ENCODE results near the gene ADSL.
"Not testable (repeated sequence)": the region's sequence is repeated elsewhere in the genome, so short reads cannot be mapped to it uniquely, and the experiment has no call there.

Gene ADSL

DNA sequence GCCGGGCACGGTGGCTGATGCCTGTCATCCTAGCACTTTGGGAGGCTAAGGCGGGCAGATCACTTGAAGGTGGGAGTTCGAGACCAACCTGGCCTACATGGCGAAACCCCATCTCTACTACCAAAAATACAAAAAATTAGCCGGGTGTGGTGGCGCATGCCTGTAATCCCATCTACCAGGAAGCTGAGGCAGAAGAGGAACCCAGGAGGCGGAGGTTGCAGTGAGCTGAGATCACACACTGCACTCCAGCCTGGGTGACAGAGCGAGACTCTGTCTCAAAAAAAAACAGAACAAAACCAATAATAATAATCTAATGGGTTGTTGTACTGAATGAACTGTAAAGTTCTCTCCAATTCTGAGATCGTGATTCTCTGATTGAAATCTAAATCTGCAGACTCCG is 32.1 kb downstream of the ADSL start:
- peaks cover 47% of the 10 kb centered on the region for H3K4me1 Mint-ChIP-seq
- H3K9me3 Mint-ChIP-seq, H3K27ac Mint-ChIP-seq, H3K4me3 Mint-ChIP-seq, H3K36me3 Mint-ChIP-seq, H3K27me3 Mint-ChIP-seq: not testable (repeated sequence)

DNA sequence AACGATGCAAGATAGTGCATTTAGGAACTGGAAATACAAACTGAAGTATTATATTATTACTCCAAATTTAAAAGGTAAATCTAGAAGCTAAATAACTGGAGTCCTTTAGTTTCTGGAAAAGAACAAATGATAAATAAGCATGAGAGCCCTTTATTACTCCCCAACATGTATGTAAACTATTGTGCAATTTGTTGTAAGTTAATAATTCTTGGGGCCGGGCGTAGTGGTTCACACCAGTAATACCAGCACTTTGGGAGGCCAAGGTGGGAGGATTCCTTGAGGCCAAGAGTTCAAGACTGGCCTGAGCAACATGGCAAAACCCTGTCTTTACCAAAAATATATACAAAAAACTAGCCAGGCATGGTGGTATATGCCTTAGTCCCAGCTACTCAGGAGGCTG is 35.2 kb downstream of the ADSL start:
- Mint-ChIP-seq H3K27me3 (no peaks in the 10 kb centered on the region), H3K27ac (no peak overlapping the region), H3K9me3 (no peaks in the 10 kb centered on the region), H3K36me3 (peaks cover 3% of the 10 kb centered on the region), H3K4me3 (no peak overlapping the region), H3K4me1 (peaks cover 54% of the 10 kb centered on the region)

DNA sequence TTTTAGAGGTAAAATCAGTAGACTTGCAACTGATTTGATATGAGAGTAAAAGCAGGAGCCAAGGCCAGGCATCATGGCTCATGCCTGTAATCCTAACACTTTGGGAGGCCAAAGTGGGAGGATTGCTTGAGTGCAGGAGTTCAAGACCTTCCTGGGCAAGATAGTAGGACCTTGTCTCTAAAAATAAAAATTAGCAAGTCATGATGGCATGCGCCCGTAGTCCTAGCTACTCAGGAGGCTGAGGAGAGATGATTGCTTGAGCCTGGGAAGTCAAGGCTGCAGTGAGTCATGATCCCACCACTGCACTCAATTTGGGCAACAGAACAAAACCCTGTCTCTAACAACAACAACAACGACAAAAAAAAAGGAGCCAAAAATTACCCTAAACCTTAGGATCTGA is 37.6 kb downstream of the ADSL start:
- Mint-ChIP-seq H3K36me3 (peaks cover 10% of the 10 kb centered on the region), H3K27ac (peak overlapping the region; percentile 95), H3K4me3 (no peak overlapping the region), H3K4me1 (peaks cover 72% of the 10 kb centered on the region), H3K9me3 (no peaks in the 10 kb centered on the region), H3K27me3 (no peaks in the 10 kb centered on the region)

DNA sequence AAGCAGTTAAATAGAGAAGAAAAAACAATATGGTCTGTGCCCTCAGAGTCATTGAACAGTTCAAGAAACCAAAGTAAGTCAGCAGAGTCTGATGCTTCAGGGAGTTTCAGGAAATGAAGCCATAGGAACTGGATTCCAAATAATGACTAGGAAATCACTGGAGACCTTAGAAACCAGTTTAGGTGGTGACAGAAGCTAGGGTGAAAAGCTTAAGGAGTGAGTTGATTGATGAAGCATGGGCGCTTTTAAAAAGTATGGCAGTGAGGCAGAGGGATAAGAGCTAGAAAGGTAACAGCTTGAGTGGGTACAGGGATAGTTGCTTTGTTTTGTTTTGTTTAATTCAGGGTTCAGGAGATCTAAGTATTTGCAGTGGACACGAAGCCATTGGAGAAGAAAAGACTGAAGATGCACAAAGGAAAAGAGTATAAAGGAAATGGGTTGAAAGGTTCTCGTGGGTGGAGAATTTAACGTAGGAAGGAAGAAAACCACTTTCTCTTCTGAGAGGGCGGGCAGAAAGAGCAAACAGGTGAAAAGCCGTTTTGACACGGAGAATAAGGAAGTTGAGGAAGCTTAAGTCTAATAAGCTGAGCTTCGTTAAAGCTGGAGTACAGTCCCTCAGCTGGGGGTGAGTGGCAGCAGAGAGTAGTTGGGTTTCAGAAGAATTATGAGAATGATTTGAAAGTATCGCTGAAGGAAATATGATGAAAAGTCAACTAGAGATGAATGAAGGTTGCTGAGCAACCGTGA is 38.9 kb downstream of the ADSL start:
- H3K36me3 Mint-ChIP-seq: peaks cover 11% of the 10 kb centered on the region
- peak overlapping the region; percentile 90 for H3K4me3 Mint-ChIP-seq
- H3K27me3 Mint-ChIP-seq: no peaks in the 10 kb centered on the region
- H3K9me3 Mint-ChIP-seq: no peaks in the 10 kb centered on the region
- peaks cover 69% of the 10 kb centered on the region for H3K4me1 Mint-ChIP-seq
- peak overlapping the region; percentile 98 for H3K27ac Mint-ChIP-seq

DNA sequence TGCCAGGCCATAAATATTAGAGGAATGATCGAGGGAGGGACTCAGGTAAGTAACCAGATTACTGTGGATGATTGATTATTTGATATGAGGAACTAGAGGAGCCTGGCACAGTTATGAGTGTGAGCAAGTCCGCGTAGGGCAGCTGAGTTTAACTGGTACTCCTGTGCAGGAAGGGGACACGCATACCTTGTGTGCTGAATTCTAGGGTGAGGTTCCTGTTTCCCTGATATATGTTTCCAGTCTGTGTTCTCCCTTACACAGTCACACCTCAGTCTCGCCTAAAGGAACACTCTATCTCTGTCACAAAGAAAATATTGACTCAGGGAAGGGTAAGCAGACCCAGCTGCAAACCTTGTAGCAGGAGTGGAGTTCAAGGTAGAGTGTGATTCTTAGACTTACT is 41.4 kb downstream of the ADSL start:
- Mint-ChIP-seq H3K27ac (peak overlapping the region; percentile 43), H3K4me1 (peaks cover 80% of the 10 kb centered on the region), H3K9me3 (no peaks in the 10 kb centered on the region), H3K36me3 (peaks cover 11% of the 10 kb centered on the region), H3K27me3 (no peaks in the 10 kb centered on the region), H3K4me3 (no peak overlapping the region)

DNA sequence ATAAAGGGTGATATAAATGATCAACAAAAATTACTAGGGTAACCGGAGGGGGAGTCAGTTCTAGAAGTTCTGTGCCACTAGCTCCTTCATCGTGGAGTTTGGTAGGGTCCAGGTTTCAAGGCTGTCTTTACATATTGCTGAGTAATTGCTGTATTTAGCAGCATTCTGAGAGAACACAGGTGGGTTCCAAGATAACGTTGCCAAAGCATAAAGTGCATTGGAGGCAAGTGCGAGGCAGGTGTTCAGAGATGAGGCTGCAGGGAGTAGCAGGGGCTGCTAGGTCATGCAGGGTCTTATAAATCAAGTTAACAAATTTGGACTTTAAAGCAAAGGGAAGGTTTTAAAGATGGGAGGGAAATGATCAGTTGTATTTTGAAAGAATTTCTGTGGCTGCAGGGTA is 41.9 kb downstream of the ADSL start:
- H3K4me3 Mint-ChIP-seq: no peak overlapping the region
- peaks cover 80% of the 10 kb centered on the region for H3K4me1 Mint-ChIP-seq
- H3K27me3 Mint-ChIP-seq: no peaks in the 10 kb centered on the region
- H3K9me3 Mint-ChIP-seq: no peaks in the 10 kb centered on the region
- peaks cover 11% of the 10 kb centered on the region for H3K36me3 Mint-ChIP-seq
- peak overlapping the region; percentile 26 for H3K27ac Mint-ChIP-seq

DNA sequence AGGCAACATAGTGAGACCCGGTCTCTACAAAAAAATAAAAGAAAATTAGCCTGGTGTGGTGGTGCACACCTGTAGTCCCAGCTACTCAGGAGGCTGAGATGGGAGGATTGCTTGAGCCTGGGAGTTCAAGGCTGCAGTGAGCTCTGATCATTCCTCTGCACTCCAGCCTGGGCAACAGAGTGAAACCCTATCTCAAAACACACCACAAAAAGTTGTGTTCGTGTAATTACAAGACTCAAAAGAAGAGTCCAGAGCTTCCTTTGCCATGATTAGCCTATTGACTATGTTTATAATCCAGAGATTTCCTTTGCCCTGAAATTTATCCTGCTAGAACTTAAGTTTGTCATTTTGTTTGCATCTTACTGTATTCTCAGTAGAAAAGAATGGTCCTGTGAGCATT is 45.1 kb downstream of the ADSL start:
- peaks cover 82% of the 10 kb centered on the region for H3K4me1 Mint-ChIP-seq
- H3K27ac Mint-ChIP-seq: no peak overlapping the region
- no peak overlapping the region for H3K4me3 Mint-ChIP-seq
- no peaks in the 10 kb centered on the region for H3K9me3 Mint-ChIP-seq
- H3K36me3 Mint-ChIP-seq: peaks cover 13% of the 10 kb centered on the region
- no peaks in the 10 kb centered on the region for H3K27me3 Mint-ChIP-seq

DNA sequence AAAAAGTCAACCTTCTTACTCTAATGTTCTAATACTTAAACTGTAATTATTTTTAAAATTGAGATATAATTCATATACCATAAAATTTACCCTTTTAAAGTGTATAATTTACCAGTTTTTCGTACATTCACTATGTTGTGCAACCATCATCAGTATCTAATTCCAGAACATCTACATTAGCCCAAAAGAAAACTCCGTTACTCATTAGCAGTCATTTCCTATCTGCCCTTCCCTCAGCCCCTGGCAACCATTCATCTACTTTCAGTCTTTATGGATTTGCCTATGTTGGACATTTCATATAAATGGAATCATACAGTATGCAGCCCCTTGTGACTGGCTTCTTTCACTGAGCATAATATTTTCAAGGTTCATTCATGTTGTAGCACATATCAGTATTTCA is 46.3 kb downstream of the ADSL start:
- H3K36me3 Mint-ChIP-seq: peaks cover 13% of the 10 kb centered on the region
- no peaks in the 10 kb centered on the region for H3K9me3 Mint-ChIP-seq
- no peaks in the 10 kb centered on the region for H3K27me3 Mint-ChIP-seq
- peak overlapping the region; percentile 57 for H3K27ac Mint-ChIP-seq
- no peak overlapping the region for H3K4me3 Mint-ChIP-seq
- peaks cover 82% of the 10 kb centered on the region for H3K4me1 Mint-ChIP-seq

DNA sequence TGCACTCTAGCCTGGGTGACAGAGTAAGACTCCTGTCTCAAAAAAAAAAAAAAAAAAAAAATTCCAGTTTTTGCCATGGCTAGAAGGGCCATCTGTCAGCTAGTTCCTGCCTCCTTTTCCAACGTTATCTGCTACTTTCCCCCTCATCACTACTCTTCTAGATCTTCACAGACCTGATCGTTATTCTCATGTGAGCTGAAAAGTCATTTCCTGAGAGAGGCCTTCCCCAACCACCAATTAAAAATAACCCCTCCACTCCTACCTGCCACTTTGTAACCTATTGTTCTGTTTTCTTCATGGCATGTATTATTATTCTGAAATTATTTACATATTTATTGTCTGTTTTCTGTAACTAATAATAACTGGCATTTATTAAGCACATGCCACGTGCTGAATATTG is 48.3 kb downstream of the ADSL start:
- Mint-ChIP-seq H3K27ac (peak overlapping the region; percentile 75), H3K4me3 (no peak overlapping the region)

DNA sequence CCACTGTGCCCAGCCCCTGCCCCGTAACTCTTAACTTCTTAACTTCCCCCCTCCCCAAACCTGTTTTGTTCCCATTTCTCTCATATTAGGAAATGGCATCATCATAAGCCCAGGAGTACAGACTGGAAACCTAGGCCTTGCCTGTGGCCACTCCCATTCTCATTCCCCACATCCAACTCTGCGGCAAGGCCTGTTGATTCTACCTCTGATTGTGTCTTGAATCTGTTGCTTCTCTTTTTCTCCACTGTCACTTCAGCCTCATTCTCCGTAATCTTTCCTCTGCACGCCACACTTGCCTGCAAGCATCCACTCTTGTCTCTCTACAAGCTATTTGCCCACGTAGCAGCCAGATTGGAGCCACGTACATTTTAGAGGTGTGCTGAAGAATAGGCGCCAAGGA is 49.3 kb downstream of the ADSL start:
- H3K4me3 Mint-ChIP-seq: no peak overlapping the region
- H3K27ac Mint-ChIP-seq: peak overlapping the region; percentile 63

More for the DNA sequence above, 48.3 kb downstream of the ADSL start:
- no peaks in the 10 kb centered on the region for H3K27me3 Mint-ChIP-seq
- H3K4me1 Mint-ChIP-seq: peaks cover 83% of the 10 kb centered on the region
- peaks cover 5% of the 10 kb centered on the region for H3K36me3 Mint-ChIP-seq
- no peaks in the 10 kb centered on the region for H3K9me3 Mint-ChIP-seq

DNA sequence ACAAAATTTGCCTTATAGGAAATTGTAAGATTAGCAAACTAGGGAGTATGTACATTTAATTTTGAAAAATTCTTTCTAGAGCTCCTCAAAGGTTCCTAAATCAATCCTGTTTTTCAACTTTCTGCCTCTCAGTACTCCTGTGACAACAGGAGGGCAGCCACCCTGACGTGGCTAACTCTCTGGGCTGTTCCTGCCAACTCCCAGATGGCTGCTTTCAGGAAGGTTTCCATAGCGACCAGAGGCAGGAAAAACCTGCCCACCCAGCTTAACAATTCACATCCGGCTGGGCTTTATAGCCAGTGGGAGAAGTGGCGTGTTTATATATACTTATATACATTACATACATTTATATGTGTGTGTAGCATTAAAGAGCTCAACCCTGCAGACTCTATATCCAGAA is 50.6 kb downstream of the ADSL start:
- no peaks in the 10 kb centered on the region for H3K27me3 Mint-ChIP-seq
- H3K27ac Mint-ChIP-seq: peak overlapping the region; percentile 2
- H3K4me1 Mint-ChIP-seq: peaks cover 91% of the 10 kb centered on the region
- peaks cover 7% of the 10 kb centered on the region for H3K36me3 Mint-ChIP-seq
- no peak overlapping the region for H3K4me3 Mint-ChIP-seq
- H3K9me3 Mint-ChIP-seq: no peaks in the 10 kb centered on the region

More for the DNA sequence above, 49.3 kb downstream of the ADSL start:
- peaks cover 87% of the 10 kb centered on the region for H3K4me1 Mint-ChIP-seq
- peaks cover 5% of the 10 kb centered on the region for H3K36me3 Mint-ChIP-seq
- H3K27me3 Mint-ChIP-seq: no peaks in the 10 kb centered on the region
- no peaks in the 10 kb centered on the region for H3K9me3 Mint-ChIP-seq

DNA sequence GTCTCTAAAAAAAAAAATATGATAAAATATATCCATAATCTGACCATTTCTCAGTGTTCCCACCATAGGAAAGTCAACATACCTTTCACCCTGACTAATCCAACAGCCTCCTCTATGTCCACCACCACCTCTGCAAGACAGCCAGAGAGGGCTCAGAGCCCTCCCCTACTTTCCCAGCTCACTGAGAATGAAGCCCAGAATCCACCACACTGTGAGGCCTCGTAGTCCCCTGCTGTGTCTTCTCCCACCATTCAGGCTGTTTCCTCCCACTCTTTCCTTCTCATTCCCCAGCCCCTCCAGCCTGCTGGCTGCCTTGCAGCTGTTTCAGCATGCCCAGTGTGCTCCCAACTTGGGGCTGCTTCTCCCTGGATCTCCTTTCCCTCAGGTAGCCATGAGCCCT is 51.1 kb downstream of the ADSL start:
- H3K27ac Mint-ChIP-seq: peak overlapping the region; percentile 66
- H3K27me3 Mint-ChIP-seq: no peaks in the 10 kb centered on the region
- H3K4me3 Mint-ChIP-seq: no peak overlapping the region
- peaks cover 91% of the 10 kb centered on the region for H3K4me1 Mint-ChIP-seq
- no peaks in the 10 kb centered on the region for H3K9me3 Mint-ChIP-seq
- peaks cover 10% of the 10 kb centered on the region for H3K36me3 Mint-ChIP-seq

DNA sequence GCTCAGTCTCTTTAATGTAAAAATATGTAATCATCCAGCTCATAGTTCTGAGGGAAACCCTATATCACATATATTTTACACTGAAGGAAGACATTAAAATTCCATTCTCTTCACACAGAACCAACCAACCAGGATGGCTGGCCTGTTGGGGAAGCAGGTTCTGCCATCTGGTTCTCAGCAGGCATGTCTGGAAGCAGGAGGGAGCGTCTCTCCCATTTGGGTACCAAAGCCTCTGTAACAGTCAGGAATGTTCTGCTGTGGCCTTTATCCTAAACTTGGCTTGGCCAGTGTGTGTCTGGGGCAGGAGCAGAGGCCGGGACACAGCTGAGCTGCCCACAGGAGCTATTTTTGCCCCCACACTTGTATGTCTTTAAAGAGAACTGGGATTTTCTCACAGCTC is 53.3 kb downstream of the ADSL start:
- Mint-ChIP-seq H3K27me3 (no peaks in the 10 kb centered on the region), H3K9me3 (no peaks in the 10 kb centered on the region), H3K36me3 (peaks cover 14% of the 10 kb centered on the region), H3K4me3 (peak overlapping the region; percentile 73), H3K27ac (peak overlapping the region; percentile 72), H3K4me1 (peaks cover 85% of the 10 kb centered on the region)

DNA sequence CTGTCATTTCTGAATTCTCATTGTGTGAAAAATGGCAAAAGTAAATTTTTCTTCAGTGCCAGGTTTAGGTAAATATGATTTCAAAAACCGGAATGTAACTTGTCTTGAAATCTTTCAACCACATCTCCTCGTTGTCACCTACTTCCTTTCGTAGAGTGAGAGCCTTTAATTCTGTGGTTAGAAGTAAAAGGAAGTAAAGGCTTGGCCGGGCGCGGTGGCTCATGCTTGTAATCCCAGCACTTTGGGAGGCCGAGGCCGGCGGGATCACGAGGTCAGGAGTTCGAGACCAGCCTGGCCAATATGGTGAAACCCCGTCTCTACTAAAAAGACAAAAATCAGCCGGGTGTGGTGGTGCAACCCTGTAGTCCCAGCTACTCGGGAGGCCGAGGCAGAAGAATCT is 53.9 kb downstream of the ADSL start:
- H3K36me3 Mint-ChIP-seq: peaks cover 13% of the 10 kb centered on the region
- H3K4me3 Mint-ChIP-seq: peak overlapping the region; percentile 73
- no peaks in the 10 kb centered on the region for H3K27me3 Mint-ChIP-seq
- peaks cover 80% of the 10 kb centered on the region for H3K4me1 Mint-ChIP-seq
- H3K9me3 Mint-ChIP-seq: no peaks in the 10 kb centered on the region
- H3K27ac Mint-ChIP-seq: peak overlapping the region; percentile 72

DNA sequence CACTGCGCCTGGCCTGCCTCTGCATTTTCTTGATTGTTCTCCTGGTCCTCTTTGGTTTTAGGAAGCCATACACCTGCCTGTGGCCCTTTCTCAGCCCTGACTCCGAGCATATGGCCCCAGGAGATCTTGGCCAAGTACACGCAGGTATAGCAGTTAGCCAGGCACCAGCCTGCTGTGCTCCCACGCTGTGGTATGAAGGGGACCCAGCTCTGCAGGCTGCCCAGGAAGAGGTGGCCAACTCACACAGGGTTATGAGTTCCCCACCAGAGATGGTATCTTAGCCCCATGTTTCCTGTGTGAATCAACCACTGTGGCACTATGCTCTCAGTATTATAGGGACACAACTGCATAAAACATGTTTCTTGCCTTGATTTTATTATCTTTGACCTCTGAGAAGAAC is 55.2 kb downstream of the ADSL start:
- Mint-ChIP-seq H3K36me3 (peaks cover 10% of the 10 kb centered on the region), H3K4me3 (peak overlapping the region; percentile 75), H3K27ac (peak overlapping the region; percentile 84), H3K9me3 (no peaks in the 10 kb centered on the region), H3K4me1 (peaks cover 69% of the 10 kb centered on the region), H3K27me3 (no peaks in the 10 kb centered on the region)

DNA sequence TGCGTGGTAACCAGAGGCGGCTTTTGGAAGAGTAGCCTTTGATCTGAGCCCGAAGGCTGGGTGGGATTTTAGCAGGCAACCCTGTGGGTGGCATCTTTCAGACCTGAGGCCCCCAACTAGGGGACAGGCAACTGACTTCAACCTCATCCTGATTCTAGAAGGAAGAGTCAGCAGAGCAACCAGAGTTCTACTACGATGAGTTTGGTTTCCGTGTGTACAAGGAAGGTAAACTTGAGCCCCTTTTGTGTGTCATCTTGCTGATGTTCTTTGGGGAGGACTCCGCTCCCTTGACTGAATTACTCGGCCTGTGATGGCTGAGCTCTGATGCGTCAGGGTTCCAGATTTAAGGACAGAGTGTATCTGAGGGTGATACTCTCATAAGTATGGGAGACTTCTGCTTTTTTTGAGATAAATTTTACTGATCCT is 55.7 kb downstream of the ADSL start:
- H3K27ac Mint-ChIP-seq: peak overlapping the region; percentile 84
- H3K4me1 Mint-ChIP-seq: peaks cover 64% of the 10 kb centered on the region
- H3K4me3 Mint-ChIP-seq: peak overlapping the region; percentile 75
- peaks cover 10% of the 10 kb centered on the region for H3K36me3 Mint-ChIP-seq
- no peaks in the 10 kb centered on the region for H3K9me3 Mint-ChIP-seq
- H3K27me3 Mint-ChIP-seq: no peaks in the 10 kb centered on the region

DNA sequence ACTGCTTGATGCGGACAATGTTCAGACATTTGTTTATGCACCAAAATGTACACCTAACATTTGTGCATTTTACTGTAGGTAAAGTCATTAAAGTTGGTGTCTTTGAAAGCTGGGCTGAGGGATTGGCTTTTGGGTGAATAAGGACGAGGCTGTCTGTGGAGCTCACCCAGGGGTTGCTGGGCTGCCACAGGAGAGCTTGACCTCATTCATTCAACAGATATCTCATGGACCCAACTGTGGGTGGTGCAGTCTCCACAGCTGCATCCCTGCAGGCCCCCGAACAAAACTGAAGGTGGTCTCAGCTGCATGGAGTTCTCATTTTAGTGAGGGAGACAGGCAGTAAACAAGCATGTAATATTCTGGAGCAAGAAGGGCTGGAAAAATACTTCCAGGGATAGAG is 56.8 kb downstream of the ADSL start:
- peaks cover 12% of the 10 kb centered on the region for H3K36me3 Mint-ChIP-seq
- no peaks in the 10 kb centered on the region for H3K9me3 Mint-ChIP-seq
- no peaks in the 10 kb centered on the region for H3K27me3 Mint-ChIP-seq
- no peak overlapping the region for H3K4me3 Mint-ChIP-seq
- H3K27ac Mint-ChIP-seq: peak overlapping the region; percentile 78
- peaks cover 54% of the 10 kb centered on the region for H3K4me1 Mint-ChIP-seq
